Loucy (cell line): ENCODE data around the gene CASZ1.

Experiments used
- CTCF ChIP-seq: fragments of 200-600 bp; sonication (generic); conservative IDR thresholded peaks from 2 replicates; pipeline ENCODE4 v1.5.1; 2014; ENCODE audit warnings: mild to moderate bottlenecking, antibody characterized with exemption, low read length
- EZH2phosphoT487 ChIP-seq: fragments of 200-600 bp; IDR thresholded peaks from 2 replicates; pipeline ENCODE4 v1.6.1; 2018; ENCODE audit warnings: antibody characterized with exemption, mild to moderate bottlenecking, moderate library complexity, borderline replicate concordance

GRCh38 chr1:10650556-10651388, 145.7 kb downstream of the CASZ1 start:
- TF ChIP-seq CTCF (no peak), EZH2phosphoT487 (no peak)
